Right lobe of liver (tissue), 4 donors: ENCODE results near the gene URAD.

Source experiments
- CTCF ChIP-seq, 4 donors: fragments of 200-600 bp in 3 of 4; fragments of 450-650 bp in 1 of 4; IDR thresholded peaks; one replicate each; pipeline versions ENCODE4 v1.5.1 to v1.8.0; 2016 to 2022; ENCODE audit warnings: antibody characterized with exemption in 4 of 4, mild to moderate bottlenecking in 2 of 4
- POLR2A ChIP-seq: fragments of 450-650 bp; IDR thresholded peaks from one replicate; pipeline ENCODE4 v1.6.1; 2017; ENCODE audit warnings: antibody characterized with exemption, mild to moderate bottlenecking
- donor health status: DM: no; HTN: no; CAD: no.
- donor health status: DM: no; HTN: no; CAD: no.
- donor health status: DM: no; HTN: yes; CAD: no.

GRCh38 chr13:28013482-28013881 lies 25.0 kb upstream of the URAD start:
- no peak for TF ChIP-seq CTCF (IDR thresholded peaks at IDR 0.05)
- TF ChIP-seq POLR2A = no peak
